Prostate gland (tissue), 2 donors: ENCODE measurements around the gene DAB1.

Experiments used
- POLR2A ChIP-seq: fragments of 450-650 bp; IDR thresholded peaks from one replicate; pipeline ENCODE4 v1.6.1; 2016; ENCODE audit warnings: antibody characterized with exemption, mild to moderate bottlenecking
- POLR2AphosphoS5 ChIP-seq: sonication (generic); formaldehyde crosslinking; IDR thresholded peaks from one replicate; pipeline ENCODE4 v1.6.1; 2017; ENCODE audit warnings: antibody characterized with exemption
- TF ChIP-seq, protein P1 (sequence below), 4 experiments: fragments of 200-600 bp in 2 of 4; fragments of 450-650 bp in 2 of 4; sonication (generic) in 2 of 4; IDR thresholded peaks; 1 replicate in 3 of 4; 2 replicates in 1 of 4; pipeline ENCODE4 v1.5.1; 2016 to 2019; ENCODE audit warnings: antibody characterized with exemption in 4 of 4, mild to moderate bottlenecking in 2 of 4, moderate library complexity in 2 of 4

- no peak for TF ChIP-seq POLR2A
- TF ChIP-seq, protein P1, sequence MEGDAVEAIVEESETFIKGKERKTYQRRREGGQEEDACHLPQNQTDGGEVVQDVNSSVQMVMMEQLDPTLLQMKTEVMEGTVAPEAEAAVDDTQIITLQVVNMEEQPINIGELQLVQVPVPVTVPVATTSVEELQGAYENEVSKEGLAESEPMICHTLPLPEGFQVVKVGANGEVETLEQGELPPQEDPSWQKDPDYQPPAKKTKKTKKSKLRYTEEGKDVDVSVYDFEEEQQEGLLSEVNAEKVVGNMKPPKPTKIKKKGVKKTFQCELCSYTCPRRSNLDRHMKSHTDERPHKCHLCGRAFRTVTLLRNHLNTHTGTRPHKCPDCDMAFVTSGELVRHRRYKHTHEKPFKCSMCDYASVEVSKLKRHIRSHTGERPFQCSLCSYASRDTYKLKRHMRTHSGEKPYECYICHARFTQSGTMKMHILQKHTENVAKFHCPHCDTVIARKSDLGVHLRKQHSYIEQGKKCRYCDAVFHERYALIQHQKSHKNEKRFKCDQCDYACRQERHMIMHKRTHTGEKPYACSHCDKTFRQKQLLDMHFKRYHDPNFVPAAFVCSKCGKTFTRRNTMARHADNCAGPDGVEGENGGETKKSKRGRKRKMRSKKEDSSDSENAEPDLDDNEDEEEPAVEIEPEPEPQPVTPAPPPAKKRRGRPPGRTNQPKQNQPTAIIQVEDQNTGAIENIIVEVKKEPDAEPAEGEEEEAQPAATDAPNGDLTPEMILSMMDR (IDR thresholded peaks at IDR 0.05), result no peak
- no peak for TF ChIP-seq POLR2AphosphoS5
Observed at GRCh38 chr1:57443004-57443403, 19.1 kb upstream of the DAB1 start.
